ENCODE results near the gene FAM174A.

FAM174A gene

GRCh38 chr5:100519075-100519474, 16.1 kb upstream of the FAM174A start:
- peaks cover 5% of the 10 kb centered on the region for H3K9me3 ChIP-seq (ENCODE audit: insufficient read depth, low read depth, low read length)
- no peak overlapping the region for H2BK12ac ChIP-seq (ENCODE audit: low read length)
- no peak overlapping the region for H3K4me3 ChIP-seq (ENCODE audit: low read depth, low read length)
- DNase-seq = no peak
- H2AK5ac ChIP-seq (ENCODE audit: low read length) = no peak overlapping the region
- H4K91ac ChIP-seq (ENCODE audit: low read depth, low read length) = no peak overlapping the region
- no peak overlapping the region for H2BK120ac ChIP-seq (ENCODE audit: insufficient read depth, low read length, poor library complexity)
- H3K36me3 ChIP-seq (ENCODE audit: control insufficient read depth in 1 of 2, insufficient read depth in 2 of 2, low read length in 2 of 2) = no peaks in the 10 kb centered on the region
- H4K8ac ChIP-seq (ENCODE audit: low read depth, low read length) = no peak overlapping the region
- no peaks in the 10 kb centered on the region for H3K79me1 ChIP-seq (ENCODE audit: low read length)
- H3K9ac ChIP-seq (ENCODE audit: low read length) = no peak overlapping the region
- H3K27me3 ChIP-seq (ENCODE audit: insufficient read depth, low read length) = no peaks in the 10 kb centered on the region
- no peaks in the 10 kb centered on the region for H3K4me1 ChIP-seq (ENCODE audit: control insufficient read depth in 1 of 2, insufficient read depth in 2 of 2, low read length in 2 of 2)
- no peak overlapping the region for H3K14ac ChIP-seq (ENCODE audit: low read length)
- H3K23ac ChIP-seq (ENCODE audit: low read length) = no peak overlapping the region
- no peak overlapping the region for H2BK5ac ChIP-seq (ENCODE audit: low read depth, low read length, poor library complexity)
- no peak overlapping the region for H3K27ac ChIP-seq (ENCODE audit: low read depth, low read length)
- H4K12ac ChIP-seq (ENCODE audit: low read depth, low read length) = no peak overlapping the region
- H3K18ac ChIP-seq (ENCODE audit: low read length) = no peak overlapping the region
- no peak overlapping the region for H3K4ac ChIP-seq (ENCODE audit: low read depth, low read length)
- no peak overlapping the region for H3K4me2 ChIP-seq (ENCODE audit: low read length)
- no peak overlapping the region for H2AFZ ChIP-seq (ENCODE audit: insufficient read depth, low read length, poor library complexity)
- no peaks in the 10 kb centered on the region for H3K79me2 ChIP-seq (ENCODE audit: control insufficient read depth, insufficient read depth, low read length, poor library complexity)

GRCh38 chr5:100520348-100520747, 14.8 kb upstream of the FAM174A start:
- H3K9ac ChIP-seq (ENCODE audit: low read length) = no peak overlapping the region
- no peaks in the 10 kb centered on the region for H3K36me3 ChIP-seq (ENCODE audit: control insufficient read depth in 1 of 2, insufficient read depth in 2 of 2, low read length in 2 of 2)
- H3K14ac ChIP-seq (ENCODE audit: low read length) = no peak overlapping the region
- no peak overlapping the region for H3K27ac ChIP-seq (ENCODE audit: low read depth, low read length)
- H4K12ac ChIP-seq (ENCODE audit: low read depth, low read length) = no peak overlapping the region
- H3K27me3 ChIP-seq (ENCODE audit: insufficient read depth, low read length) = no peaks in the 10 kb centered on the region
- no peak overlapping the region for H3K23ac ChIP-seq (ENCODE audit: low read length)
- no peaks in the 10 kb centered on the region for H3K4me1 ChIP-seq (ENCODE audit: control insufficient read depth in 1 of 2, insufficient read depth in 2 of 2, low read length in 2 of 2)
- H3K79me2 ChIP-seq (ENCODE audit: control insufficient read depth, insufficient read depth, low read length, poor library complexity) = no peaks in the 10 kb centered on the region
- DNase-seq = no peak
- no peak overlapping the region for H2AK5ac ChIP-seq (ENCODE audit: low read length)
- H3K4me3 ChIP-seq (ENCODE audit: low read depth, low read length) = no peak overlapping the region
- H2BK5ac ChIP-seq (ENCODE audit: low read depth, low read length, poor library complexity) = no peak overlapping the region
- WGBS (ENCODE audit: extremely low coverage, insufficient coverage, insufficient read length) = no CpG with 5 or more reads among the region's 1 CpG
- H3K9me3 ChIP-seq (ENCODE audit: insufficient read depth, low read depth, low read length) = peaks cover 5% of the 10 kb centered on the region
- H2BK120ac ChIP-seq (ENCODE audit: insufficient read depth, low read length, poor library complexity) = no peak overlapping the region
- H2AFZ ChIP-seq (ENCODE audit: insufficient read depth, low read length, poor library complexity) = no peak overlapping the region
- H4K8ac ChIP-seq (ENCODE audit: low read depth, low read length) = no peak overlapping the region
- H4K91ac ChIP-seq (ENCODE audit: low read depth, low read length) = no peak overlapping the region
- no peak overlapping the region for H3K18ac ChIP-seq (ENCODE audit: low read length)
- no peaks in the 10 kb centered on the region for H3K79me1 ChIP-seq (ENCODE audit: low read length)
- no peak overlapping the region for H3K4me2 ChIP-seq (ENCODE audit: low read length)
- no peak overlapping the region for H3K4ac ChIP-seq (ENCODE audit: low read depth, low read length)
- no peak overlapping the region for H2BK12ac ChIP-seq (ENCODE audit: low read length)

GRCh38 chr5:100537946-100538345, 2.8 kb downstream of the FAM174A start:
- no peaks in the 10 kb centered on the region for H3K4me1 ChIP-seq (ENCODE audit: control insufficient read depth in 1 of 2, insufficient read depth in 2 of 2, low read length in 2 of 2)
- H2BK5ac ChIP-seq (ENCODE audit: low read depth, low read length, poor library complexity) = no peak overlapping the region
- H3K4me3 ChIP-seq (ENCODE audit: low read depth, low read length) = no peak overlapping the region
- no peak overlapping the region for H2AK5ac ChIP-seq (ENCODE audit: low read length)
- H3K9ac ChIP-seq (ENCODE audit: low read length) = no peak overlapping the region
- no peak overlapping the region for H3K23ac ChIP-seq (ENCODE audit: low read length)
- H3K79me2 ChIP-seq (ENCODE audit: control insufficient read depth, insufficient read depth, low read length, poor library complexity) = peaks cover 3% of the 10 kb centered on the region
- H3K27me3 ChIP-seq (ENCODE audit: insufficient read depth, low read length) = no peaks in the 10 kb centered on the region
- no peak overlapping the region for H2BK12ac ChIP-seq (ENCODE audit: low read length)
- WGBS (ENCODE audit: extremely low coverage, insufficient coverage, insufficient read length) = no CpG with 5 or more reads among the region's 1 CpG
- H3K4me2 ChIP-seq (ENCODE audit: low read length) = no peak overlapping the region
- H4K12ac ChIP-seq (ENCODE audit: low read depth, low read length) = no peak overlapping the region
- H2AFZ ChIP-seq (ENCODE audit: insufficient read depth, low read length, poor library complexity) = no peak overlapping the region
- no peak for DNase-seq
- H4K8ac ChIP-seq (ENCODE audit: low read depth, low read length) = no peak overlapping the region
- H3K36me3 ChIP-seq (ENCODE audit: control insufficient read depth in 1 of 2, insufficient read depth in 2 of 2, low read length in 2 of 2) = no peaks in the 10 kb centered on the region
- no peaks in the 10 kb centered on the region for H3K9me3 ChIP-seq (ENCODE audit: insufficient read depth, low read depth, low read length)
- H3K18ac ChIP-seq (ENCODE audit: low read length) = no peak overlapping the region
- no peak overlapping the region for H3K27ac ChIP-seq (ENCODE audit: low read depth, low read length)
- peaks cover 1% of the 10 kb centered on the region for H3K79me1 ChIP-seq (ENCODE audit: low read length)
- no peak overlapping the region for H3K14ac ChIP-seq (ENCODE audit: low read length)
- no peak overlapping the region for H3K4ac ChIP-seq (ENCODE audit: low read depth, low read length)
- H2BK120ac ChIP-seq (ENCODE audit: insufficient read depth, low read length, poor library complexity) = no peak overlapping the region
- H4K91ac ChIP-seq (ENCODE audit: low read depth, low read length) = no peak overlapping the region

GRCh38 chr5:100539519-100539918, 4.3 kb downstream of the FAM174A start:
- H3K36me3 ChIP-seq (ENCODE audit: control insufficient read depth in 1 of 2, insufficient read depth in 2 of 2, low read length in 2 of 2) = no peaks in the 10 kb centered on the region
- H2BK120ac ChIP-seq (ENCODE audit: insufficient read depth, low read length, poor library complexity) = no peak overlapping the region
- no peak overlapping the region for H2BK5ac ChIP-seq (ENCODE audit: low read depth, low read length, poor library complexity)
- no peak overlapping the region for H2BK12ac ChIP-seq (ENCODE audit: low read length)
- no peaks in the 10 kb centered on the region for H3K4me1 ChIP-seq (ENCODE audit: control insufficient read depth in 1 of 2, insufficient read depth in 2 of 2, low read length in 2 of 2)
- H3K27ac ChIP-seq (ENCODE audit: low read depth, low read length) = no peak overlapping the region
- no peak overlapping the region for H3K4ac ChIP-seq (ENCODE audit: low read depth, low read length)
- H3K79me1 ChIP-seq (ENCODE audit: low read length) = peaks cover 1% of the 10 kb centered on the region
- H3K9me3 ChIP-seq (ENCODE audit: insufficient read depth, low read depth, low read length) = no peaks in the 10 kb centered on the region
- H3K14ac ChIP-seq (ENCODE audit: low read length) = no peak overlapping the region
- no CpG with 5 or more reads among the region's 3 CpGs for WGBS (ENCODE audit: extremely low coverage, insufficient coverage, insufficient read length)
- H2AFZ ChIP-seq (ENCODE audit: insufficient read depth, low read length, poor library complexity) = no peak overlapping the region
- no peak overlapping the region for H4K91ac ChIP-seq (ENCODE audit: low read depth, low read length)
- no peak overlapping the region for H3K23ac ChIP-seq (ENCODE audit: low read length)
- no peaks in the 10 kb centered on the region for H3K27me3 ChIP-seq (ENCODE audit: insufficient read depth, low read length)
- no peak overlapping the region for H3K4me2 ChIP-seq (ENCODE audit: low read length)
- H4K8ac ChIP-seq (ENCODE audit: low read depth, low read length) = no peak overlapping the region
- no peak overlapping the region for H3K9ac ChIP-seq (ENCODE audit: low read length)
- no peak overlapping the region for H2AK5ac ChIP-seq (ENCODE audit: low read length)
- no peak overlapping the region for H4K12ac ChIP-seq (ENCODE audit: low read depth, low read length)
- H3K79me2 ChIP-seq (ENCODE audit: control insufficient read depth, insufficient read depth, low read length, poor library complexity) = peaks cover 3% of the 10 kb centered on the region
- no peak overlapping the region for H3K18ac ChIP-seq (ENCODE audit: low read length)
- no peak overlapping the region for H3K4me3 ChIP-seq (ENCODE audit: low read depth, low read length)
- no peak for DNase-seq
